Spinal cord (tissue), 10 donors: ENCODE data around the gene COMMD6. TPM values are rescaled to one million over a fixed set of nuclear protein-coding genes. Genes with fewer than 3 reads are reported as not detected.

Experiments
- DNase-seq, 6 donors: peaks; one replicate each; pipeline versions ENCODE4 v3.0.0 to v3.0.0-alpha.2; 2013 to 2015; ENCODE audit warnings: low spot score in 6 of 6, low read depth in 4 of 6
- H3K27ac ChIP-seq: one replicate; pipeline ENCODE4 v1.5.1; 2013; ENCODE audit warnings: low read depth, low read length, control low read depth
- H3K27me3 ChIP-seq: one replicate; pipeline ENCODE4 v1.6.1; 2013; ENCODE audit warnings: low read length; ENCODE audit not compliant: control insufficient read depth, insufficient read depth
- H3K36me3 ChIP-seq: one replicate; pipeline ENCODE4 v1.6.1; 2013; ENCODE audit warnings: low read length; ENCODE audit not compliant: control insufficient read depth, insufficient read depth
- H3K4me1 ChIP-seq: one replicate; pipeline ENCODE4 v1.6.1; 2013; ENCODE audit warnings: low read length; ENCODE audit not compliant: control insufficient read depth, insufficient read depth
- H3K4me3 ChIP-seq: one replicate; pipeline ENCODE4 v1.5.1; 2013; ENCODE audit warnings: low read depth, low read length, control low read depth
- H3K9me3 ChIP-seq: one replicate; pipeline ENCODE4 v1.6.1; 2013; ENCODE audit warnings: low read length; ENCODE audit not compliant: control insufficient read depth, insufficient read depth
- WGBS: methylation state at CpG from one replicate; pipeline ENCODE4 v1.1.5; 2013; ENCODE audit warnings: missing lambda C conversion rate; ENCODE audit not compliant: insufficient coverage; 5-methylcytosine and 5-hydroxymethylcytosine counted together
- polyA plus RNA-seq, 2 donors: library from polyadenylated mRNA; unstranded; fragments of 120-200 nt; gene quantifications; one replicate each; pipeline ENCODE4 v1.2.1, GENCODE V29; 2013; ENCODE audit not compliant: insufficient read length in 2 of 2
- total RNA-seq, 2 donors: library from RNA; depleted of rRNA in 1 of 2; stranded (reverse); fragments of 120-200 nt in 1 of 2; fragments of >200 nt in 1 of 2; gene quantifications; one replicate each; pipeline versions ENCODE4 v1.2.3 to v1.2.4, GENCODE V29; 2013 to 2014
- donor health status: healthy.

COMMD6 gene
- total and polyA plus RNA-seq, 4 donors = 92.6 to 234 (median 198) TPM

GRCh38 chr13:75478659-75479058 is 59.0 kb downstream of the COMMD6 start:
- WGBS = 100% methylated on average over 1 of the region's 4 CpGs
- Histone ChIP-seq H3K36me3 (no peaks in the 10 kb centered on the region), H3K4me1 (peaks cover 4% of the 10 kb centered on the region), H3K27me3 (no peaks in the 10 kb centered on the region), H3K27ac (no peak overlapping the region), H3K9me3 (no peaks in the 10 kb centered on the region), H3K4me3 (no peak overlapping the region)
- no peak for DNase-seq

Other genes with a start within 250 kb of the COMMD6 start
- gene TBC1D4, start 55.7 kb downstream of the COMMD6 start, total RNA-seq = 10 to 100 TPM; 11.1 to 19.2 TPM
- gene TBC1D4, start 55.7 kb downstream of the COMMD6 start, polyA plus RNA-seq = 10 to 100 TPM; 12.8 to 13.5 TPM
- gene UCHL3, start 11.9 kb upstream of the COMMD6 start, total RNA-seq = 10 to 100 TPM; 31.6 to 47.4 TPM
- 10 to 100 TPM; 32.1 to 32.2 TPM for gene UCHL3, start 11.9 kb upstream of the COMMD6 start, polyA plus RNA-seq
- gene LMO7, start 98.5 kb upstream of the COMMD6 start, total RNA-seq = 10 to 100 TPM; 24.3 to 32.0 TPM
- gene LMO7, start 98.5 kb upstream of the COMMD6 start, polyA plus RNA-seq = 10 to 100 TPM; 10.8 to 16.4 TPM